DOHH2 (cell line): Measurements from ENCODE around the gene ST6GALNAC5.

Source experiments
- EZH2phosphoT487 ChIP-seq: fragments of 200-600 bp; sonication (generic); IDR thresholded peaks from 2 replicates; pipeline ENCODE4 v1.6.1; 2017; ENCODE audit warnings: borderline replicate concordance, mild to moderate bottlenecking, antibody characterized with exemption, low read length, moderate library complexity, mixed read lengths
- TF ChIP-seq, protein P1 (sequence below): fragments of 200-600 bp; sonication (generic); IDR thresholded peaks from one replicate; pipeline ENCODE4 v1.5.1; 2014; ENCODE audit warnings: antibody characterized with exemption, mild to moderate bottlenecking, low read depth, low read length; ENCODE audit not compliant: poor library complexity, severe bottlenecking

DNA sequence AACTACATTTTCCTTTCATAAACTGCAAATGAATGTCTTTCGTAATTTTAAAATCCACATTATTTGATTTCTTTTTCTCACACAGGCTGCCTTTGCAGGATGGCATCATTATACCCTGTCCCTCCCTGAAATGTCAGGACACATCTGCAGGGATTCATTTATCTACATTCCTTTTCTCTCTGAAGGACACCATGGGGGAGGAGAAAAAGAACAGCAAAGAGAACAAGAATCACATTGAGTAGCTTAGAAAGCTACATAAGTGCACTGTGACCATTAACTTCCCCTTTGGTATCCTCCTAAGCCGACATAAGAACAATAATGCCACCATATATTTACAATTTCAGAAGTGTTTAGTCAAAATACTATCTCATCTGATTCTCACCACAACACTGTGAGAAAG, 222.5 kb downstream of the ST6GALNAC5 start:
- TF ChIP-seq, protein P1, sequence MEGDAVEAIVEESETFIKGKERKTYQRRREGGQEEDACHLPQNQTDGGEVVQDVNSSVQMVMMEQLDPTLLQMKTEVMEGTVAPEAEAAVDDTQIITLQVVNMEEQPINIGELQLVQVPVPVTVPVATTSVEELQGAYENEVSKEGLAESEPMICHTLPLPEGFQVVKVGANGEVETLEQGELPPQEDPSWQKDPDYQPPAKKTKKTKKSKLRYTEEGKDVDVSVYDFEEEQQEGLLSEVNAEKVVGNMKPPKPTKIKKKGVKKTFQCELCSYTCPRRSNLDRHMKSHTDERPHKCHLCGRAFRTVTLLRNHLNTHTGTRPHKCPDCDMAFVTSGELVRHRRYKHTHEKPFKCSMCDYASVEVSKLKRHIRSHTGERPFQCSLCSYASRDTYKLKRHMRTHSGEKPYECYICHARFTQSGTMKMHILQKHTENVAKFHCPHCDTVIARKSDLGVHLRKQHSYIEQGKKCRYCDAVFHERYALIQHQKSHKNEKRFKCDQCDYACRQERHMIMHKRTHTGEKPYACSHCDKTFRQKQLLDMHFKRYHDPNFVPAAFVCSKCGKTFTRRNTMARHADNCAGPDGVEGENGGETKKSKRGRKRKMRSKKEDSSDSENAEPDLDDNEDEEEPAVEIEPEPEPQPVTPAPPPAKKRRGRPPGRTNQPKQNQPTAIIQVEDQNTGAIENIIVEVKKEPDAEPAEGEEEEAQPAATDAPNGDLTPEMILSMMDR, result no peak
- no peak for TF ChIP-seq EZH2phosphoT487
